ENCODE data around the gene VLDLR. TPM values are rescaled to one million over a fixed set of nuclear protein-coding genes. Genes with fewer than 3 reads are reported as not detected.

The VLDLR gene
- polyA plus RNA-seq, 10 donors: 18.8 to 31.8 (median 24.8) TPM

Other genes starting within 250 kb of the VLDLR start
- gene KCNV2, start 95.7 kb downstream of the VLDLR start, polyA plus RNA-seq (ENCODE audit: insufficient read length in 10 of 10): under 1 TPM; 0.05 to 0.25 (median 0.11) TPM
- gene PUM3, start 222.3 kb downstream of the VLDLR start, polyA plus RNA-seq (ENCODE audit: insufficient read length in 10 of 10): 10 to 100 TPM; 20.3 to 36.1 (median 28.3) TPM